Gastrocnemius medialis (tissue), 4 donors: ENCODE data around the gene ABL1.

ENCODE experiments used
- POLR2A ChIP-seq, 2 donors: fragments of 450-650 bp; IDR thresholded peaks; one replicate each; pipeline ENCODE4 v1.6.1; 2017; ENCODE audit warnings: antibody characterized with exemption in 2 of 2, mild to moderate bottlenecking in 2 of 2, moderate library complexity in 2 of 2
- TF ChIP-seq, protein P1 (sequence below), 5 experiments: fragments of 450-650 bp in 3 of 5; fragments of 200-600 bp in 2 of 5; sonication (generic) in 2 of 5; IDR thresholded peaks in 4 of 5; conservative IDR thresholded peaks in 1 of 5; 1 replicate in 4 of 5; 2 replicates in 1 of 5; pipeline ENCODE4 v1.5.1; 2016 to 2019; ENCODE audit warnings: antibody characterized with exemption in 5 of 5, mild to moderate bottlenecking in 3 of 5, moderate library complexity in 3 of 5

GRCh38 chr9:130864541-130864940 is 29.5 kb downstream of the ABL1 start:
- TF ChIP-seq, protein P1, sequence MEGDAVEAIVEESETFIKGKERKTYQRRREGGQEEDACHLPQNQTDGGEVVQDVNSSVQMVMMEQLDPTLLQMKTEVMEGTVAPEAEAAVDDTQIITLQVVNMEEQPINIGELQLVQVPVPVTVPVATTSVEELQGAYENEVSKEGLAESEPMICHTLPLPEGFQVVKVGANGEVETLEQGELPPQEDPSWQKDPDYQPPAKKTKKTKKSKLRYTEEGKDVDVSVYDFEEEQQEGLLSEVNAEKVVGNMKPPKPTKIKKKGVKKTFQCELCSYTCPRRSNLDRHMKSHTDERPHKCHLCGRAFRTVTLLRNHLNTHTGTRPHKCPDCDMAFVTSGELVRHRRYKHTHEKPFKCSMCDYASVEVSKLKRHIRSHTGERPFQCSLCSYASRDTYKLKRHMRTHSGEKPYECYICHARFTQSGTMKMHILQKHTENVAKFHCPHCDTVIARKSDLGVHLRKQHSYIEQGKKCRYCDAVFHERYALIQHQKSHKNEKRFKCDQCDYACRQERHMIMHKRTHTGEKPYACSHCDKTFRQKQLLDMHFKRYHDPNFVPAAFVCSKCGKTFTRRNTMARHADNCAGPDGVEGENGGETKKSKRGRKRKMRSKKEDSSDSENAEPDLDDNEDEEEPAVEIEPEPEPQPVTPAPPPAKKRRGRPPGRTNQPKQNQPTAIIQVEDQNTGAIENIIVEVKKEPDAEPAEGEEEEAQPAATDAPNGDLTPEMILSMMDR (IDR thresholded peaks at IDR 0.05 in 4 of 5, conservative IDR thresholded peaks at IDR 0.05 in 1 of 5): no peak
- no peak for TF ChIP-seq POLR2A (IDR thresholded peaks at IDR 0.05)
